ENCODE measurements around the gene NME4. TPM values are rescaled to one million over a fixed set of nuclear protein-coding genes. Genes with fewer than 3 reads are reported as not detected.

Gene NME4
- polyA plus RNA-seq, 2 of the 4 experiments (the other 2 are of a cell fraction) = 239 to 349 TPM

DNA sequence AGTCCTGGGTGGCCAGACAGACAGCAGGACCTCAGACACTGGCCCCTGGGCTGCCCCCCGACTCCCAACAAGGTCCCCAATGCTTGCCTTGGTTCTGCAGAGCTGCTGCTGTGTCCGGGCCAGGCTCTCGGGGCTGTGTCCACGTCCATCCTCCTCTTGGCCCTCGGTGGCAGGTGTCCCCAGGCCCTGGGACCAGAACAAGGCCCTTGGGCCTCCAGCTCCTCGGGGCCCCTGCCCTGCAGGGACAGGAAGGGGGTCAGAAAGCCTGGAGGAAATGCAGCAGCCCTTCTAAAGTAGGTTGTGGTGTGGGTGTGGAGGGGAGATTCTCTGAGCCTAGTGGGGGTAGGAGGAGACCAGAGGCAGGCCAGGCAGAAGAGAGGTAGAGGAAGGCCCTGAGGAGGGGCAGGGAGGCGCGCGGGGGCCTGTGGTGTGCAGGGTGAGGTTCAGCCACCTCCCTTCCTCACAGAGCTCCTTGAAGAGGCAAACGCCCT lies 42.0 kb upstream of the NME4 start (continued):
- TF ChIP-seq CBX8 (IDR thresholded peaks at IDR 0.05) = no peak
- no peak for TF ChIP-seq FOSB (CRISPR knock-in tag; IDR thresholded peaks at IDR 0.05)
- no peak for TF ChIP-seq JUN (IDR thresholded peaks at IDR 0.05)
- TF ChIP-seq, protein P1, sequence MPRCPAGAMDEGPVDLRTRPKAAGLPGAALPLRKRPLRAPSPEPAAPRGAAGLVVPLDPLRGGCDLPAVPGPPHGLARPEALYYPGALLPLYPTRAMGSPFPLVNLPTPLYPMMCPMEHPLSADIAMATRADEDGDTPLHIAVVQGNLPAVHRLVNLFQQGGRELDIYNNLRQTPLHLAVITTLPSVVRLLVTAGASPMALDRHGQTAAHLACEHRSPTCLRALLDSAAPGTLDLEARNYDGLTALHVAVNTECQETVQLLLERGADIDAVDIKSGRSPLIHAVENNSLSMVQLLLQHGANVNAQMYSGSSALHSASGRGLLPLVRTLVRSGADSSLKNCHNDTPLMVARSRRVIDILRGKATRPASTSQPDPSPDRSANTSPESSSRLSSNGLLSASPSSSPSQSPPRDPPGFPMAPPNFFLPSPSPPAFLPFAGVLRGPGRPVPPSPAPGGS (IDR thresholded peaks at IDR 0.05) = no peak
- TF ChIP-seq, protein P2, sequence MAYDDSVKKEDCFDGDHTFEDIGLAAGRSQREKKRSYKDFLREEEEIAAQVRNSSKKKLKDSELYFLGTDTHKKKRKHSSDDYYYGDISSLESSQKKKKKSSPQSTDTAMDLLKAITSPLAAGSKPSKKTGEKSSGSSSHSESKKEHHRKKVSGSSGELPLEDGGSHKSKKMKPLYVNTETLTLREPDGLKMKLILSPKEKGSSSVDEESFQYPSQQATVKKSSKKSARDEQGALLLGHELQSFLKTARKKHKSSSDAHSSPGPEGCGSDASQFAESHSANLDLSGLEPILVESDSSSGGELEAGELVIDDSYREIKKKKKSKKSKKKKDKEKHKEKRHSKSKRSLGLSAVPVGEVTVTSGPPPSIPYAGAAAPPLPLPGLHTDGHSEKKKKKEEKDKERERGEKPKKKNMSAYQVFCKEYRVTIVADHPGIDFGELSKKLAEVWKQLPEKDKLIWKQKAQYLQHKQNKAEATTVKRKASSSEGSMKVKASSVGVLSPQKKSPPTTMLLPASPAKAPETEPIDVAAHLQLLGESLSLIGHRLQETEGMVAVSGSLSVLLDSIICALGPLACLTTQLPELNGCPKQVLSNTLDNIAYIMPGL (CRISPR knock-in tag; IDR thresholded peaks at IDR 0.05; ENCODE audit: borderline replicate concordance) = no peak
- no peak for TF ChIP-seq HEYL (CRISPR knock-in tag; IDR thresholded peaks at IDR 0.05)
- TF ChIP-seq MAZ (IDR thresholded peaks at IDR 0.05; ENCODE audit: borderline replicate concordance, low read depth, low read length) = no peak
- no peak for TF ChIP-seq EP300 (IDR thresholded peaks at IDR 0.05)
- no peak for TF ChIP-seq PHF8 (IDR thresholded peaks at IDR 0.05; ENCODE audit: borderline replicate concordance, low read depth)

DNA sequence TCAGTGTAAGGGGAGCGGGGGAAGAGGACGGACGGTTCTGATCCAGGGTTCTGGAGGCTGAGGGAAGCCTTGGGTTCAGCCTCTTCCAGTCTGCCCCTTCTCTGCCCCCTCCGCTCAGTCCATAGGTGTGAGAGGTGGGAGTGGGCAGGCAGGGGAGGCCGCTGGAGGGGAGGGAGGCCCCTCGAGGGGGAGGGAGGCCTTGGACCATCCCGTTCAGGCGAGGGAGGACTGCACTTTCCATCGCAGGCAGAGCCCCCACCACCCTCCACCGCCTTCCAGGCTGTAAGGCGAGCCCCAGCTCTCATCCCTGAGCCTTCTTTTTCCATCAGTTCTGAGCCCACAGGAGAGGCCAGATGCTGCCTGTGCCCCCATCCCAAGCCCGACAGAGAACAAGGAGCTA lies 40.3 kb upstream of the NME4 start:
- H3K4me3 ChIP-seq = no peak overlapping the region
- no peak for FAIRE-seq
- peaks cover 3% of the 10 kb centered on the region; the same call in 1 of the 3 replicates for H3K4me1 ChIP-seq
- H3K4me2 ChIP-seq = no peak overlapping the region
- no peaks in the 10 kb centered on the region for H3K9me3 ChIP-seq
- DNase-seq (ENCODE audit: low read depth in 1 of 2, low spot score in 1 of 2) = no peak
- ChIA-PET POLR2A (no interaction called here), CTCF (interaction anchor here (1.4 to 12.6 kb wide), 6 partner anchors 8 to 291 kb away, joined by 3 to 76 read pairs (median 8); partner anchors contain the start of gene FAM234A)
- no peak for ATAC-seq
- H3K27ac ChIP-seq = no peak overlapping the region
- 63% methylated on average over 12 of the region's 12 CpGs for WGBS (ENCODE audit: missing lambda C conversion rate)
- TF ChIP-seq HDAC2 (IDR thresholded peaks at IDR 0.05) = no peak
- no peak for TF ChIP-seq KDM5A (IDR thresholded peaks at IDR 0.05)
- no peak for TF ChIP-seq MAZ (IDR thresholded peaks at IDR 0.05; ENCODE audit: borderline replicate concordance, low read depth, low read length)
- TF ChIP-seq SMC3 (IDR thresholded peaks at IDR 0.05) = no peak
- TF ChIP-seq PHF8 (IDR thresholded peaks at IDR 0.05; ENCODE audit: borderline replicate concordance, low read depth) = no peak
- TF ChIP-seq, protein P3, sequence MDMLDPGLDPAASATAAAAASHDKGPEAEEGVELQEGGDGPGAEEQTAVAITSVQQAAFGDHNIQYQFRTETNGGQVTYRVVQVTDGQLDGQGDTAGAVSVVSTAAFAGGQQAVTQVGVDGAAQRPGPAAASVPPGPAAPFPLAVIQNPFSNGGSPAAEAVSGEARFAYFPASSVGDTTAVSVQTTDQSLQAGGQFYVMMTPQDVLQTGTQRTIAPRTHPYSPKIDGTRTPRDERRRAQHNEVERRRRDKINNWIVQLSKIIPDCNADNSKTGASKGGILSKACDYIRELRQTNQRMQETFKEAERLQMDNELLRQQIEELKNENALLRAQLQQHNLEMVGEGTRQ (IDR thresholded peaks at IDR 0.05) = no peak
- TF ChIP-seq ZNF302 (CRISPR knock-in tag; IDR thresholded peaks at IDR 0.05) = no peak

DNA sequence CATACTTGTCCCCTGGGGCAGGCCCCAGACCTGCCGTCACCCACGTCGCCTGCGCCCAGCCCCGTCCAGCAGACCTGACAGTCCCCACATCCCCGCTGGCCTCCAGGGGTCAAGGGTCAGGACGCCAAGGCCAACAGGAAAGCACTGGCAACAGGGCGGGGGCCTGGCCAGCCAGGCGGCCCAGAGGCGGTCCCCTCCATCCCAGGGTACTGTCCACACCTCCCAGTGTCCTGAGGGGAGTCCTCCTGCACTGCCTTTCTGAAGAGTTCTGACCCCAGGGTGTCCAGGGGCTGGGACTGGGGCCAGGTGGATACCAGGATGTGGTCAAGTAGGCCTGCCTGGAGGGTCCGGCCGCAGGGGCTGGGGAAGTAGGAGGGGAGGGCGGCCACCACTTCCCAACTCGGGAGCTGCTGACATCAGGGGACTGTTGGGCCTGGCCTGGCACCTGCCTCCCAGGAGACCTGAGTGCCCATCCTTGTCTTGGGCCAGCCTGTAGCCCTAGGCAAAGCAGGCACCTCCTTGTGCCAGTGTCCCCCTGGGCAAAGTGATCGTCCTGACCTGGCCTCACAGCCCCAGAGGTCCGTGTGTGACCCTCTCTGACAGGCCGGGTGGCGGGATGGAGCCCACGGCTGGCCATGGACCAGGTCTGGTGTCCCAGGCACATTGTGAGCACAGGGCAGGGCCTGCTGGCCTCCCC lies 37.8 kb upstream of the NME4 start:
- FAIRE-seq (no peak), DNase-seq (ENCODE audit: low read depth in 1 of 2, low spot score in 1 of 2) (no peak), ATAC-seq (no peak)
- 80% methylated on average over 16 of the region's 19 CpGs for WGBS (ENCODE audit: missing lambda C conversion rate)
- Histone ChIP-seq H3K4me2 (no peak overlapping the region), H3K4me1 (peaks cover 7% of the 10 kb centered on the region; the same call in 2 of the 3 replicates), H3K27ac (no peak overlapping the region), H3K4me3 (no peak overlapping the region), H3K9me3 (no peaks in the 10 kb centered on the region)
- POLR2A ChIA-PET = no interaction called here
- CTCF ChIA-PET = interaction anchor here (1.3 to 4.9 kb wide), 3 partner anchors 252 to 293 kb away, joined by 4 to 62 read pairs (median 11); partner anchors contain the start of gene RHBDF1
- no peak for TF ChIP-seq ESRRA (IDR thresholded peaks at IDR 0.05; ENCODE audit: borderline replicate concordance, low read length)
- TF ChIP-seq, protein P3 (IDR thresholded peaks at IDR 0.05) = no peak
